ENCODE measurements around the gene ODC1. TPM values are rescaled to one million over a fixed set of nuclear protein-coding genes. Genes with fewer than 3 reads are reported as not detected.

The ODC1 gene
- total RNA-seq (10 to 100 TPM; 55.0 to 98.4 TPM), polyA plus RNA-seq (ENCODE audit: insufficient read length in 6 of 6) (100 to 1,000 TPM; 194 to 243 (median 218) TPM)
- long read RNA-seq, donor 1, transcript ODC1-201 (12 exons, 2,653 nt) = major isoform, 91 of 183 reads
- long read RNA-seq, donor 1, partial matches to known transcripts = 86 of 183 reads
- long read RNA-seq, donor 1, other reads (novel, unspliced or antisense) = 6 of 183 reads
- long read RNA-seq, donor 2, transcript ODC1-201 (12 exons, 2,653 nt) = major isoform, 58 of 104 reads
- long read RNA-seq, donor 2, partial matches to known transcripts = 46 of 104 reads
- long read RNA-seq, donor 2, other reads (novel, unspliced or antisense) = 0 of 104 reads
- long read RNA-seq, donor 3, transcript ODC1-201 (12 exons, 2,653 nt) = major isoform, 97 of 136 reads
- long read RNA-seq, donor 3, partial matches to known transcripts = 39 of 136 reads
- long read RNA-seq, donor 3, other reads (novel, unspliced or antisense) = 0 of 136 reads
- long read RNA-seq, donor 4, transcript ODC1-201 (12 exons, 2,653 nt) = major isoform, 19 of 22 reads
- long read RNA-seq, donor 4, partial matches to known transcripts = 3 of 22 reads
- long read RNA-seq, donor 4, other reads (novel, unspliced or antisense) = 0 of 22 reads
- long read RNA-seq, donor 5, transcript ODC1-201 (12 exons, 2,653 nt) = major isoform, 71 of 119 reads
- long read RNA-seq, donor 5, partial matches to known transcripts = 48 of 119 reads
- long read RNA-seq, donor 5, other reads (novel, unspliced or antisense) = 0 of 119 reads
- long read RNA-seq, donor 6, transcript ODC1-201 (12 exons, 2,653 nt) = major isoform, 84 of 111 reads
- long read RNA-seq, donor 6, partial matches to known transcripts = 27 of 111 reads
- long read RNA-seq, donor 6, other reads (novel, unspliced or antisense) = 0 of 111 reads
- long read RNA-seq, donor 7, transcript ODC1-201 (12 exons, 2,653 nt) = major isoform, 28 of 133 reads
- long read RNA-seq, donor 7, partial matches to known transcripts = 105 of 133 reads
- long read RNA-seq, donor 7, other reads (novel, unspliced or antisense) = 0 of 133 reads
- long read RNA-seq, donor 8, transcript ODC1-201 (12 exons, 2,653 nt) = major isoform, 21 of 110 reads
- long read RNA-seq, donor 8, partial matches to known transcripts = 89 of 110 reads
- long read RNA-seq, donor 8, other reads (novel, unspliced or antisense) = 0 of 110 reads
- long read RNA-seq, donor 9, partial matches to known transcripts = 0 of 3 reads
- long read RNA-seq, donor 9, other reads (novel, unspliced or antisense) = 0 of 3 reads
- long read RNA-seq, donor 10, transcript ODC1-201 (12 exons, 2,653 nt) = major isoform, 95 of 107 reads
- long read RNA-seq, donor 10, partial matches to known transcripts = 7 of 107 reads
- long read RNA-seq, donor 10, other reads (novel, unspliced or antisense) = 5 of 107 reads
- long read RNA-seq, donor 11, transcript ODC1-201 (12 exons, 2,653 nt) = major isoform, 46 of 65 reads
- long read RNA-seq, donor 11, partial matches to known transcripts = 19 of 65 reads
- long read RNA-seq, donor 11, other reads (novel, unspliced or antisense) = 0 of 65 reads
- long read RNA-seq, donor 12, transcript ODC1-201 (12 exons, 2,653 nt) = major isoform, 64 of 121 reads
- long read RNA-seq, donor 12, partial matches to known transcripts = 57 of 121 reads
- long read RNA-seq, donor 12, other reads (novel, unspliced or antisense) = 0 of 121 reads

DNA sequence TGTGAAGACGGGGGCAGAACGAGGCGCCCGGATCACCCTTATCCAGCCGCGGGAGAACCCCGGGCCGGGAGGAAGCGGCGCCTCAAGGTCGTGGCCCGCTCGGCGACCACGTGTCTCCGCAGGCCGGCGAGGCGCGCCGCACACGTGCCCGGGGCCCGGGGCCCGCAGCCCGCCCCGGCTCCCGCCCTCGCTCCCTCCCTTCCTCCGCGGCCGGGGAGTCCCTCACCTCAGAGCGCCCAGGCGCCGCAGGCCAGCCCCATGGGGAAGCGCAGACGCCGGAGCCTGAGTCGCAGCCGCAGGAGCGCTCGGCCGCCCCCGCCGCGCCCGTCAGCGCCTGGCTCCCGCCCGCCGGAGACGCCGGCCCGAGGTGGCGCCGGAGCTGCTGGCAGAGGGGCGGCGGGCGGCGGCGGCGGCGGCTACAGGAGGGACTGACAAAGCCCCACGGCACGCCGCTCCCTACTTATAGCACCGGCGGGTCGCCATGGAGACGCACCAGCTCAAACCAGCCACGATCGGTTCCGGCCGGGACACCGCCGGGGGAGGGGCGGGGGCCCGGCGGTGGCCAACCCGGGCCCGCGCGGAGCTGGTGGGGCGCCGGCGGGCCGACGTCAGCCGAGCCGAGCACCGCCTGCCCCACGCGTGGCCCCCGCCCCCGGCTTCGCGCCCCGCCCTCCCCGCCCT lies at the start of gene ODC1:
Gene ODC1 (minus strand): TSS at position 433 of the 681 bp plus-strand sequence. CDS start 3,295 bp downstream, outside the sequence.
- peak; percentile 82 for ATAC-seq
- Histone ChIP-seq H3K4me3 (peak within 1 kb of the TSS; percentile 54 to 78), H3K27me3 (no peaks in the 10 kb centered on the region), H3K4me1 (peaks cover 5 to 44% of the 10 kb centered on the region in 2 donors), H3K36me3 (peaks cover 0 to 18% of the 10 kb centered on the region in 2 donors), H3K9me3 (no peaks in the 10 kb centered on the region), H3K27ac (peak within 1 kb of the TSS; percentile 94)
- TF ChIP-seq, protein P1, sequence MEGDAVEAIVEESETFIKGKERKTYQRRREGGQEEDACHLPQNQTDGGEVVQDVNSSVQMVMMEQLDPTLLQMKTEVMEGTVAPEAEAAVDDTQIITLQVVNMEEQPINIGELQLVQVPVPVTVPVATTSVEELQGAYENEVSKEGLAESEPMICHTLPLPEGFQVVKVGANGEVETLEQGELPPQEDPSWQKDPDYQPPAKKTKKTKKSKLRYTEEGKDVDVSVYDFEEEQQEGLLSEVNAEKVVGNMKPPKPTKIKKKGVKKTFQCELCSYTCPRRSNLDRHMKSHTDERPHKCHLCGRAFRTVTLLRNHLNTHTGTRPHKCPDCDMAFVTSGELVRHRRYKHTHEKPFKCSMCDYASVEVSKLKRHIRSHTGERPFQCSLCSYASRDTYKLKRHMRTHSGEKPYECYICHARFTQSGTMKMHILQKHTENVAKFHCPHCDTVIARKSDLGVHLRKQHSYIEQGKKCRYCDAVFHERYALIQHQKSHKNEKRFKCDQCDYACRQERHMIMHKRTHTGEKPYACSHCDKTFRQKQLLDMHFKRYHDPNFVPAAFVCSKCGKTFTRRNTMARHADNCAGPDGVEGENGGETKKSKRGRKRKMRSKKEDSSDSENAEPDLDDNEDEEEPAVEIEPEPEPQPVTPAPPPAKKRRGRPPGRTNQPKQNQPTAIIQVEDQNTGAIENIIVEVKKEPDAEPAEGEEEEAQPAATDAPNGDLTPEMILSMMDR (IDR thresholded peaks at IDR 0.05) = no peak
- DNase-seq = peak; percentile 89 to 97 (median 95)
- intact Hi-C loops (cut with DNase I) = no loop called here

DNA sequence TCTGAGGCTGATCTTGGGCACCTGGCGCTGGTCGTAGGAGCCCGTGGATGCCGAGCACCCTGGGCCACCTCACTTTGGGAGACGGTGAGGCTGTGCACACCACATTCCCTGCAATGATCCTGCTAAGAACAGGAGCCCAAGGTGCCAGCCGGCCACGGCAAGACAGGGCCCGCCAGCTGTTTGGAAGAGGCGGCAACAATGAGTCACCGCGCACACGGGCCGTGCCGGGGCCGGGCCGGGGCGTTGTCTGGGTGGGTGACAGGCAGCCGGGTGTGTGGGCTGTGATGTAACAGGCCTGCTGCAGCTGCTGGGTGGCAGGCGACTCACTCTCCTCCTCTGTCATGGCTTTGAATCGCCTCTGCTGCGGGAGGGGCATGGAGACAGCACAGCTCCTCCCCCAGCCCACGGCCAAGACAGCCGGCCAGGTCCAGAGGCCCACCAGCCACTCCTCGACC lies 49.7 kb upstream of the ODC1 start:
- no peak overlapping the region for H3K27ac ChIP-seq
- no peak for DNase-seq
- H3K4me3 ChIP-seq = no peak overlapping the region
- H3K36me3 ChIP-seq = no peaks in the 10 kb centered on the region
- no peaks in the 10 kb centered on the region for H3K4me1 ChIP-seq
- no peak for ATAC-seq
- H3K9me3 ChIP-seq = no peaks in the 10 kb centered on the region
- TF ChIP-seq, protein P1 (IDR thresholded peaks at IDR 0.05) = no peak
- intact Hi-C loops (cut with DNase I) = no loop called here
- peaks cover 0 to 33% of the 10 kb centered on the region in 2 donors for H3K27me3 ChIP-seq

DNA sequence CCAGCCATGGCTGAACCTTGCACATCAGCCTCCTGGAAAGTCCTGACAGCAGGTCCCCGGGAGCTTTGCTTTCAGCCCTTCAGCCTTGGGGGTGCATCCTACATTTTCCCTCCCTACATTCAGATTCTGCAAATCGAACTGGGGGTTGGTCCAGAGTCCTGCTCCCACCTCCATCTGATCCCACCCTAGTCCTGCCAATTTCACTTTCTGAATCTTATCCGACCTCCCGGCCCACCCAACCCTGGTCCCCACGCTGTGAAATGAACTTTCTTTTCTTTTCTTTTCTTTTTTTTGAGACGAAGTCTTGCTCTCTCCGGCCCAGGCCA lies 47.8 kb upstream of the ODC1 start:
- H3K4me1 ChIP-seq = no peaks in the 10 kb centered on the region
- no peaks in the 10 kb centered on the region for H3K36me3 ChIP-seq
- H3K27me3 ChIP-seq = peaks cover 0 to 33% of the 10 kb centered on the region in 2 donors
- no peak overlapping the region for H3K27ac ChIP-seq
- intact Hi-C loops (cut with DNase I) = no loop called here
- TF ChIP-seq, protein P1 (IDR thresholded peaks at IDR 0.05) = no peak
- H3K4me3 ChIP-seq = no peak overlapping the region
- no peaks in the 10 kb centered on the region for H3K9me3 ChIP-seq
- DNase-seq (no peak), ATAC-seq (no peak)

DNA sequence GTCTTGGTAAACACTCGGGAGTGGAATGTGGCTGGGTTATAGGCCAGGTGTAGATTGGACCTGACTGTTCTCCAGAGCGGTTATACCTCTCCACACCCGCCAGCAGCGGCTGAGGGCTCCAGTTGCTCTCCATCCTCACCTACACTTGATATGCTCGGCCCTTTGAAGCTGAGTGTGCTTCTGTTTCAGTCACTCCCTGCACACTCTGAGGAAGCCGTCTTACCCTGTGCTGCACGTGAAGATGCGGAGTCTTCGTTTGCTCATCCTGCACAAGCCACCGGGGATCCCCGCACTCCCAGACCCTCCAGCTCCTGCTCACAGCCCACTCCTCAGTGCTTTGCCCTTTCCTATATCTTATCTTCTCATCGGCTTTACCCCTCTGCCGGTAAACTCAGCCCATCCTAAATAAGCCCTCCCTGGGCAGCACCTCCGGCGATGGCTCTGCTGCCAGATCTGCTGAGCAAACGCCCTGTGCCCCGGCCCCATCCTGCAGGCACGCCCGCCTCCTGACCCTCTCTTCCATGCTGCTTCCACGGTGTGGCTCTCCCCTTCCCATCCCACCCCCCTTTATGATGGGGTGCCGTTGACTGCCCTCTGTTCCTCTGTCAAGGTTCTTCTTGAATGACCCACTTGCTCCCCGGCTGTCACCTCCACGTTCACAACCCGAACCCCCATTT lies 47.3 kb upstream of the ODC1 start:
- Histone ChIP-seq H3K4me1 (no peaks in the 10 kb centered on the region), H3K27ac (no peak overlapping the region), H3K36me3 (no peaks in the 10 kb centered on the region), H3K27me3 (peaks cover 0 to 33% of the 10 kb centered on the region in 2 donors), H3K9me3 (no peaks in the 10 kb centered on the region), H3K4me3 (no peak overlapping the region)
- TF ChIP-seq, protein P1 (IDR thresholded peaks at IDR 0.05) = no peak
- intact Hi-C loops (cut with DNase I) = no loop called here
- ATAC-seq (peak; percentile 8), DNase-seq (no peak)
